IMR-90 (cell line): Measurements from ENCODE around the gene CDX2. TPM values are rescaled to one million over a fixed set of nuclear protein-coding genes. Genes with fewer than 3 reads are reported as not detected.

Experiments
- ATAC-seq: fragments of 200-7000 bp; cut with Tn5 transposase; 2 replicates; pipeline ENCODE4 v1.9.1; 2020; ENCODE audit warnings: low read depth, mild to moderate bottlenecking, moderate library complexity
- BruUV-seq: library from RNA; stranded (reverse); fragments of 400-500 nt; replicated peaks from 2 replicates; lab custom pipeline; 2021; lab: Mats Ljungman, UMichigan
- CTCF ChIA-PET: fragments of 300-600 bp; formaldehyde crosslinking; extraction: SDS; loops from one replicate; lab custom pipeline; 2021; ENCODE audit warnings: antibody characterized with exemption; lab: Yijun Ruan, JAX
- POLR2A ChIA-PET: fragments of 300-600 bp; sonication (Branson Sonifier 250); formaldehyde crosslinking; loops from one replicate; lab custom pipeline; 2022; ENCODE audit warnings: antibody characterized with exemption; ENCODE audit not compliant: unreplicated experiment; lab: Charles Lee
- DNase-seq: peaks from one replicate; pipeline ENCODE4 v3.0.0; 2013
- H2AFZ ChIP-seq: replicated peaks from 2 replicates; pipeline ENCODE3; 2013; ENCODE audit warnings: low read length, mild to moderate bottlenecking; ENCODE audit not compliant: poor library complexity
- H2AK5ac ChIP-seq: 2 replicates; pipeline ENCODE4 v1.6.1; 2013; ENCODE audit warnings: low read depth, low read length, inconsistent platforms
- H2AK9ac ChIP-seq: replicated peaks from 2 replicates; pipeline ENCODE3; 2013; ENCODE audit warnings: mild to moderate bottlenecking, low read depth, low read length, moderate library complexity; ENCODE audit not compliant: poor library complexity
- H2BK120ac ChIP-seq: 2 replicates; pipeline ENCODE4 v1.6.1; 2013; ENCODE audit warnings: low read depth, low read length, inconsistent platforms
- H2BK15ac ChIP-seq: 3 replicates; pipeline ENCODE4 v1.6.1; 2013; ENCODE audit warnings: low read depth, low read length, inconsistent platforms
- H2BK20ac ChIP-seq: 2 replicates; pipeline ENCODE4 v1.6.1; 2013; ENCODE audit warnings: low read depth, mild to moderate bottlenecking, inconsistent platforms, low read length, moderate library complexity
- H2BK5ac ChIP-seq: 2 replicates; pipeline ENCODE4 v1.6.1; 2013; ENCODE audit warnings: mild to moderate bottlenecking, low read depth, low read length, inconsistent platforms; ENCODE audit not compliant: poor library complexity, severe bottlenecking
- H3K14ac ChIP-seq: replicated peaks from 2 replicates; pipeline ENCODE4 v1.6.1; 2013; ENCODE audit warnings: low read depth, low read length, inconsistent platforms
- H3K18ac ChIP-seq: 2 replicates; pipeline ENCODE4 v1.6.1; 2013; ENCODE audit warnings: low read depth, low read length, control low read depth
- H3K23ac ChIP-seq: 2 replicates; pipeline ENCODE4 v1.6.1; 2013; ENCODE audit warnings: low read depth, low read length, inconsistent platforms
- H3K27ac ChIP-seq: 2 replicates; pipeline ENCODE4 v1.5.1; 2013; ENCODE audit warnings: mild to moderate bottlenecking, control low read depth, low read length; ENCODE audit not compliant: insufficient read depth
- H3K27me3 ChIP-seq: 2 replicates; pipeline ENCODE4 v1.6.1; 2013; ENCODE audit warnings: low read length; ENCODE audit not compliant: control insufficient read depth, insufficient read depth
- H3K36me3 ChIP-seq: 2 replicates; pipeline ENCODE4 v1.6.1; 2013; ENCODE audit warnings: low read length, mixed read lengths; ENCODE audit not compliant: control insufficient read depth, insufficient read depth
- H3K4ac ChIP-seq: 2 replicates; pipeline ENCODE4 v1.6.1; 2013; ENCODE audit warnings: low read depth, low read length, inconsistent platforms
- H3K4me1 ChIP-seq: 2 replicates; pipeline ENCODE4 v1.6.1; 2013; ENCODE audit warnings: low read length, mixed read lengths; ENCODE audit not compliant: control insufficient read depth, insufficient read depth
- H3K4me2 ChIP-seq: 2 replicates; pipeline ENCODE4 v1.6.1; 2013; ENCODE audit warnings: low read depth, mild to moderate bottlenecking, control low read depth, low read length, moderate library complexity
- H3K4me3 ChIP-seq: 2 replicates; pipeline ENCODE4 v1.5.1; 2013; ENCODE audit warnings: low read depth, mild to moderate bottlenecking, control low read depth, low read length, moderate library complexity; ENCODE audit not compliant: insufficient read depth
- H3K56ac ChIP-seq: 2 replicates; pipeline ENCODE4 v1.6.1; 2013; ENCODE audit warnings: low read length, inconsistent platforms; ENCODE audit not compliant: insufficient read depth; ENCODE audit errors: extremely low read depth
- H3K79me1 ChIP-seq, 2 experiments: 2 replicates each; pipeline ENCODE4 v1.6.1; 2013; ENCODE audit warnings: low read length in 2 of 2, inconsistent platforms in 1 of 2, low read depth in 1 of 2
- H3K9ac ChIP-seq: 2 replicates; pipeline ENCODE4 v1.6.1; 2013; ENCODE audit warnings: low read depth, low read length, control low read depth
- H3K9me1 ChIP-seq: 2 replicates; pipeline ENCODE4 v1.6.1; 2013; ENCODE audit warnings: low read length, inconsistent platforms; ENCODE audit not compliant: insufficient read depth
- H3K9me3 ChIP-seq: 2 replicates; pipeline ENCODE4 v1.6.1; 2013; ENCODE audit warnings: low read length; ENCODE audit not compliant: control insufficient read depth, insufficient read depth
- H4K20me1 ChIP-seq: 2 replicates; pipeline ENCODE4 v1.6.1; 2013; ENCODE audit warnings: low read length, inconsistent platforms; ENCODE audit not compliant: insufficient read depth
- H4K5ac ChIP-seq: 2 replicates; pipeline ENCODE4 v1.6.1; 2013; ENCODE audit warnings: mild to moderate bottlenecking, low read depth, low read length, control low read depth
- H4K8ac ChIP-seq, 2 experiments: 2 replicates each; pipeline ENCODE4 v1.6.1; 2013; ENCODE audit warnings: low read depth in 2 of 2, low read length in 2 of 2, control low read depth in 1 of 2, inconsistent platforms in 1 of 2
- H4K91ac ChIP-seq: 2 replicates; pipeline ENCODE4 v1.6.1; 2013; ENCODE audit warnings: low read depth, low read length, inconsistent platforms; ENCODE audit not compliant: insufficient read depth
- BHLHE40 ChIP-seq: fragments of 150-350 bp; IDR thresholded peaks from 2 replicates; pipeline ENCODE4 v1.6.1; 2016; ENCODE audit warnings: mild to moderate bottlenecking, low read depth, low read length
- CEBPB ChIP-seq: IDR thresholded peaks from 2 replicates; pipeline ENCODE4 v1.6.1; 2012; ENCODE audit warnings: low read depth, low read length, improper control_type of control experiment
- CHD1 ChIP-seq: IDR thresholded peaks from 2 replicates; pipeline ENCODE4 v1.6.1; 2012; ENCODE audit warnings: low read depth, low read length, improper control_type of control experiment
- FOS ChIP-seq: fragments of 150-350 bp; IDR thresholded peaks from 2 replicates; pipeline ENCODE4 v1.6.1; 2016; ENCODE audit warnings: low read depth, low read length
- MAFK ChIP-seq: IDR thresholded peaks from 2 replicates; pipeline ENCODE4 v1.6.1; 2012; ENCODE audit warnings: low read depth, low read length, improper control_type of control experiment
- MXI1 ChIP-seq: IDR thresholded peaks from 2 replicates; pipeline ENCODE4 v1.6.1; 2012; ENCODE audit warnings: low read depth, mild to moderate bottlenecking, low read length, moderate library complexity, borderline replicate concordance
- NFE2L2 ChIP-seq: fragments of 150-350 bp; IDR thresholded peaks from 2 replicates; pipeline ENCODE4 v1.6.1; 2016; ENCODE audit warnings: low read depth, mild to moderate bottlenecking, low read length
- POLR2A ChIP-seq: IDR thresholded peaks from 2 replicates; pipeline ENCODE4 v1.6.1; 2012; ENCODE audit warnings: mild to moderate bottlenecking, low read depth, low read length
- RAD21 ChIP-seq: IDR thresholded peaks from 2 replicates; pipeline ENCODE4 v1.6.1; 2012; ENCODE audit warnings: low read length, improper control_type of control experiment
- RCOR1 ChIP-seq: IDR thresholded peaks from 2 replicates; pipeline ENCODE4 v1.6.1; 2012; ENCODE audit warnings: mild to moderate bottlenecking, low read length, improper control_type of control experiment; ENCODE audit not compliant: insufficient replicate concordance
- RFX5 ChIP-seq: IDR thresholded peaks from 2 replicates; pipeline ENCODE4 v1.8.0; 2012; ENCODE audit warnings: low read depth, mild to moderate bottlenecking, low read length, moderate library complexity
- SMC3 ChIP-seq: fragments of 150-350 bp; IDR thresholded peaks from 2 replicates; pipeline ENCODE4 v1.6.1; 2016; ENCODE audit warnings: low read depth, mild to moderate bottlenecking, antibody characterized with exemption, low read length, moderate library complexity
- WGBS, 2 experiments: methylation state at CpG; one replicate each; pipeline versions ENCODE4 v1.1.5 to v1.1.7; 2013; ENCODE audit warnings: missing lambda C conversion rate in 2 of 2; ENCODE audit not compliant: insufficient read length in 1 of 2; ENCODE audit errors: extremely low coverage in 2 of 2; 5-methylcytosine and 5-hydroxymethylcytosine counted together
- dilution Hi-C: fragments of 300-500 bp; cut with HindIII; formaldehyde crosslinking; loops from one replicate; pipeline ENCODE4 v1.14.3; 2018; ENCODE audit warnings: low sequenced_read_pairs; ENCODE audit not compliant: unreplicated experiment
- in situ Hi-C: fragments of 300-500 bp; cut with MboI; formaldehyde crosslinking; loops from 3 replicates; pipeline ENCODE4 v1.14.3; 2019; ENCODE audit warnings: low sequenced_read_pairs, inconsistent platforms, mixed read lengths
- intact Hi-C: fragments of 100-400 bp; cut with micrococcal nuclease; formaldehyde crosslinking; loops from 2 replicates; pipeline ENCODE4 v1.10.0; 2022
- polyA plus RNA-seq, 3 experiments: library from polyadenylated mRNA; depleted of rRNA; stranded (reverse); fragments of >200 nt; gene quantifications; 2 replicates each; pipeline ENCODE4 v1.2.3, GENCODE V29; 2012; ENCODE audit warnings: low replicate concordance in 1 of 3
- total RNA-seq: library from RNA; depleted of rRNA; stranded (reverse); fragments of >200 nt; gene quantifications from 2 replicates; pipeline ENCODE4 v1.2.3, GENCODE V29; 2012
- TF ChIP-seq, protein P1 (sequence below): conservative IDR thresholded peaks from 2 replicates; pipeline ENCODE4 v1.5.1; 2012; ENCODE audit warnings: mild to moderate bottlenecking, low read depth, low read length, improper control_type of control experiment
- TF ChIP-seq, protein P2 (sequence below): fragments of 150-350 bp; IDR thresholded peaks from 2 replicates; pipeline ENCODE4 v1.6.1; 2017; ENCODE audit warnings: mild to moderate bottlenecking, antibody characterized with exemption, low read length, low read depth
- TF ChIP-seq, protein P3 (sequence below): fragments of 150-350 bp; IDR thresholded peaks from 2 replicates; pipeline ENCODE4 v1.6.1; 2016; ENCODE audit warnings: low read depth, mild to moderate bottlenecking, low read length, moderate library complexity, borderline replicate concordance

The CDX2 gene
- total and polyA plus RNA-seq, 2 of the 4 experiments (the other 2 are of a cell fraction) = not detected

DNA sequence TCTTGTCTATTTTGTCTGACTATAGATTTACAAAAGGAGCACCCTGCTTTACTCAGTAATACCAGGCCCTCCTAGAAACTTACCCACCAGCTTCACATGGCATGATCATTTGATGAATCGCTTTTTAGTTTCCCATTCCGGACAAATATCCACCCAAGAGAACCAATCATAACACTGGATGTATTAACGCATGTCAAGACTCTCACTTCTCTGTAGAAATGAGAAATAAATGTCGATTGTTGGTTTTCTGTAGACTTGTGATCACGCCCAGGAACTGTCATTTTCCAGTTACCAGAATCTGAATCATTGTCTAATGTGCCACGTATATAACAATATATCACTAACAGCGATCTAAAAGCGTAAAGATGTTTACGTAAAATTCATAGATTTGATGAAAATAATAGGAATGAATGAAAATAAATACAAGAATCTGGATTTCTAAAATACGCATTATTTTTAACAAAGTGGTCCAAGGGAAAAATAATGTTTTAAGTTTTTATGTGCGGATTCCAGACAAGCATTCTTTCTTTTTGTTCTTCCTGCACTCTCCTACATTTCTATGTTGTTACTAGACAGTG lies 14.0 kb downstream of the CDX2 start:
- no peak overlapping the region for H3K27ac ChIP-seq
- H3K18ac ChIP-seq = no peak overlapping the region
- intact Hi-C loops (loop anchor here (10.0 kb wide), 1 partner anchor 580 kb away; no protein-coding TSS in a partner anchor), dilution Hi-C loops (no loop called here), in situ Hi-C loops (no loop called here)
- H3K9me3 ChIP-seq = no peaks in the 10 kb centered on the region
- H3K4me2 ChIP-seq = no peak overlapping the region
- POLR2A ChIA-PET = no interaction called here
- H4K5ac ChIP-seq = no peak overlapping the region
- H3K36me3 ChIP-seq = no peaks in the 10 kb centered on the region
- CTCF ChIA-PET = interaction anchor here (0.6 to 2.1 kb wide), 3 partner anchors 9 to 1008 kb away, joined by 3 to 8 read pairs (median 3); no protein-coding TSS in a partner anchor
- H4K91ac ChIP-seq = no peak overlapping the region
- H3K4me1 ChIP-seq = no peaks in the 10 kb centered on the region; the same call in 1 of the 2 replicates
- no peak overlapping the region for H4K8ac ChIP-seq
- no peak overlapping the region for H3K23ac ChIP-seq
- no peak overlapping the region for H3K4ac ChIP-seq
- no peak overlapping the region for H3K56ac ChIP-seq
- H4K20me1 ChIP-seq = no peaks in the 10 kb centered on the region
- no CpG with 5 or more reads among the region's 11 CpGs for WGBS, 2 experiments
- no peaks in the 10 kb centered on the region for H3K79me1 ChIP-seq
- H2BK120ac ChIP-seq = no peak overlapping the region
- ATAC-seq (no peak), DNase-seq (no peak)
- no peak overlapping the region for H2BK15ac ChIP-seq
- no peak overlapping the region for H3K9ac ChIP-seq
- H3K27me3 ChIP-seq = peaks cover 64% of the 10 kb centered on the region
- no peak overlapping the region for H2BK5ac ChIP-seq
- no peak overlapping the region for H2BK20ac ChIP-seq
- TF ChIP-seq, protein P1, sequence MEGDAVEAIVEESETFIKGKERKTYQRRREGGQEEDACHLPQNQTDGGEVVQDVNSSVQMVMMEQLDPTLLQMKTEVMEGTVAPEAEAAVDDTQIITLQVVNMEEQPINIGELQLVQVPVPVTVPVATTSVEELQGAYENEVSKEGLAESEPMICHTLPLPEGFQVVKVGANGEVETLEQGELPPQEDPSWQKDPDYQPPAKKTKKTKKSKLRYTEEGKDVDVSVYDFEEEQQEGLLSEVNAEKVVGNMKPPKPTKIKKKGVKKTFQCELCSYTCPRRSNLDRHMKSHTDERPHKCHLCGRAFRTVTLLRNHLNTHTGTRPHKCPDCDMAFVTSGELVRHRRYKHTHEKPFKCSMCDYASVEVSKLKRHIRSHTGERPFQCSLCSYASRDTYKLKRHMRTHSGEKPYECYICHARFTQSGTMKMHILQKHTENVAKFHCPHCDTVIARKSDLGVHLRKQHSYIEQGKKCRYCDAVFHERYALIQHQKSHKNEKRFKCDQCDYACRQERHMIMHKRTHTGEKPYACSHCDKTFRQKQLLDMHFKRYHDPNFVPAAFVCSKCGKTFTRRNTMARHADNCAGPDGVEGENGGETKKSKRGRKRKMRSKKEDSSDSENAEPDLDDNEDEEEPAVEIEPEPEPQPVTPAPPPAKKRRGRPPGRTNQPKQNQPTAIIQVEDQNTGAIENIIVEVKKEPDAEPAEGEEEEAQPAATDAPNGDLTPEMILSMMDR = no peak
- no peak for TF ChIP-seq NFE2L2
- TF ChIP-seq RFX5 = no peak
- TF ChIP-seq, protein P2, sequence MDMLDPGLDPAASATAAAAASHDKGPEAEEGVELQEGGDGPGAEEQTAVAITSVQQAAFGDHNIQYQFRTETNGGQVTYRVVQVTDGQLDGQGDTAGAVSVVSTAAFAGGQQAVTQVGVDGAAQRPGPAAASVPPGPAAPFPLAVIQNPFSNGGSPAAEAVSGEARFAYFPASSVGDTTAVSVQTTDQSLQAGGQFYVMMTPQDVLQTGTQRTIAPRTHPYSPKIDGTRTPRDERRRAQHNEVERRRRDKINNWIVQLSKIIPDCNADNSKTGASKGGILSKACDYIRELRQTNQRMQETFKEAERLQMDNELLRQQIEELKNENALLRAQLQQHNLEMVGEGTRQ = no peak
- TF ChIP-seq RCOR1 = no peak
- no peak for TF ChIP-seq CEBPB
- TF ChIP-seq CHD1 = no peak
- TF ChIP-seq BHLHE40 = no peak
- TF ChIP-seq FOS = no peak
- TF ChIP-seq, protein P3, sequence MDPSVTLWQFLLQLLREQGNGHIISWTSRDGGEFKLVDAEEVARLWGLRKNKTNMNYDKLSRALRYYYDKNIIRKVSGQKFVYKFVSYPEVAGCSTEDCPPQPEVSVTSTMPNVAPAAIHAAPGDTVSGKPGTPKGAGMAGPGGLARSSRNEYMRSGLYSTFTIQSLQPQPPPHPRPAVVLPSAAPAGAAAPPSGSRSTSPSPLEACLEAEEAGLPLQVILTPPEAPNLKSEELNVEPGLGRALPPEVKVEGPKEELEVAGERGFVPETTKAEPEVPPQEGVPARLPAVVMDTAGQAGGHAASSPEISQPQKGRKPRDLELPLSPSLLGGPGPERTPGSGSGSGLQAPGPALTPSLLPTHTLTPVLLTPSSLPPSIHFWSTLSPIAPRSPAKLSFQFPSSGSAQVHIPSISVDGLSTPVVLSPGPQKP = no peak
- TF ChIP-seq MXI1 = no peak
- no peak for TF ChIP-seq POLR2A
- TF ChIP-seq SMC3 = no peak
- TF ChIP-seq MAFK = no peak
- no peak for TF ChIP-seq RAD21
- no TSS peak for BruUV-seq
- H3K4me3 ChIP-seq = no peak overlapping the region
- H3K14ac ChIP-seq = no peak overlapping the region
- H2AFZ ChIP-seq = no peak overlapping the region
- H2AK5ac ChIP-seq = no peak overlapping the region
- H2AK9ac ChIP-seq = no peak overlapping the region
- no peaks in the 10 kb centered on the region for H3K9me1 ChIP-seq
